ENCODE results near the gene KRT34. TPM values are rescaled to one million over a fixed set of nuclear protein-coding genes. Genes with fewer than 3 reads are reported as not detected.

KRT34 gene
- total RNA-seq, 2 experiments from 2014 or later, result not detected

DNA sequence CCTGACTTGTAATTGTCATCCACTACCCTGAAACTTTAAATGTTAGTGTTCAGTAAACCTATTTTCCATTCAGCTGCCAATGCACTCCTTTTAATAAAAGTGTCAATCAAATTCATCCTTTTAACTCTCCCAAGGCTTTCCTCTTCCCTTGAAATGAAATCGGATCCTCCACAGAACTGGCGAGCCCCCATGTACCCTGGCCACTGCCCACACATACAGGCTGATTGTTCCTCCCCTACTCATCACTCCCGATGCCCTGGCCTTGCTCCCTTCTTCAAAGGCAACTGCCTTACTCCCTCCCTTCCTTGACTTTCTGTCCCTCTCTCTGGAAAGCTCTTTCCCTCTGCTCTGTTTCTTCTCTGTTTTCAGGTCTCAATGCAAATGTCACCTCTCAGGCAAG lies 39.1 kb downstream of the KRT34 start:
- intact Hi-C loops (cut with micrococcal nuclease; ENCODE audit: unreplicated experiment), result no loop called here
- Histone ChIP-seq H3K9me2 (ENCODE audit: insufficient read depth, low read length) (no peaks in the 10 kb centered on the region), H3K36me3 (ENCODE audit: insufficient read depth, low read length) (no peaks in the 10 kb centered on the region), H3K79me2 (ENCODE audit: insufficient read depth, low read depth, low read length) (no peaks in the 10 kb centered on the region), H3K4me2 (ENCODE audit: low read length) (no peak overlapping the region), H3K27ac (ENCODE audit: low read depth, low read length, poor library complexity, severe bottlenecking) (no peak overlapping the region), H3K4me1 (ENCODE audit: insufficient read depth, low read length, poor library complexity, severe bottlenecking) (no peaks in the 10 kb centered on the region), H2AFZ (ENCODE audit: low read length) (no peak overlapping the region), H3K4me3 (ENCODE audit: low read depth, low read length, poor library complexity, severe bottlenecking) (no peak overlapping the region), H3K9me3 (ENCODE audit: low read length) (no peaks in the 10 kb centered on the region), H4K20me1 (ENCODE audit: insufficient read depth, low read length) (no peaks in the 10 kb centered on the region)
- POLR2A ChIA-PET, result no interaction called here
- no peak for TF ChIP-seq EZH2phosphoT487 (IDR thresholded peaks at IDR 0.05; ENCODE audit: borderline replicate concordance, low read depth, low read length)
- TF ChIP-seq, protein P1, sequence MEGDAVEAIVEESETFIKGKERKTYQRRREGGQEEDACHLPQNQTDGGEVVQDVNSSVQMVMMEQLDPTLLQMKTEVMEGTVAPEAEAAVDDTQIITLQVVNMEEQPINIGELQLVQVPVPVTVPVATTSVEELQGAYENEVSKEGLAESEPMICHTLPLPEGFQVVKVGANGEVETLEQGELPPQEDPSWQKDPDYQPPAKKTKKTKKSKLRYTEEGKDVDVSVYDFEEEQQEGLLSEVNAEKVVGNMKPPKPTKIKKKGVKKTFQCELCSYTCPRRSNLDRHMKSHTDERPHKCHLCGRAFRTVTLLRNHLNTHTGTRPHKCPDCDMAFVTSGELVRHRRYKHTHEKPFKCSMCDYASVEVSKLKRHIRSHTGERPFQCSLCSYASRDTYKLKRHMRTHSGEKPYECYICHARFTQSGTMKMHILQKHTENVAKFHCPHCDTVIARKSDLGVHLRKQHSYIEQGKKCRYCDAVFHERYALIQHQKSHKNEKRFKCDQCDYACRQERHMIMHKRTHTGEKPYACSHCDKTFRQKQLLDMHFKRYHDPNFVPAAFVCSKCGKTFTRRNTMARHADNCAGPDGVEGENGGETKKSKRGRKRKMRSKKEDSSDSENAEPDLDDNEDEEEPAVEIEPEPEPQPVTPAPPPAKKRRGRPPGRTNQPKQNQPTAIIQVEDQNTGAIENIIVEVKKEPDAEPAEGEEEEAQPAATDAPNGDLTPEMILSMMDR (conservative IDR thresholded peaks at IDR 0.05; ENCODE audit: low read length), result no peak
- DNase-seq (ENCODE audit: low spot score), result no peak
- CTCF ChIA-PET (ENCODE audit: unreplicated experiment), result no interaction called here
- BruUV-seq (replicated peaks), result no TSS peak

DNA sequence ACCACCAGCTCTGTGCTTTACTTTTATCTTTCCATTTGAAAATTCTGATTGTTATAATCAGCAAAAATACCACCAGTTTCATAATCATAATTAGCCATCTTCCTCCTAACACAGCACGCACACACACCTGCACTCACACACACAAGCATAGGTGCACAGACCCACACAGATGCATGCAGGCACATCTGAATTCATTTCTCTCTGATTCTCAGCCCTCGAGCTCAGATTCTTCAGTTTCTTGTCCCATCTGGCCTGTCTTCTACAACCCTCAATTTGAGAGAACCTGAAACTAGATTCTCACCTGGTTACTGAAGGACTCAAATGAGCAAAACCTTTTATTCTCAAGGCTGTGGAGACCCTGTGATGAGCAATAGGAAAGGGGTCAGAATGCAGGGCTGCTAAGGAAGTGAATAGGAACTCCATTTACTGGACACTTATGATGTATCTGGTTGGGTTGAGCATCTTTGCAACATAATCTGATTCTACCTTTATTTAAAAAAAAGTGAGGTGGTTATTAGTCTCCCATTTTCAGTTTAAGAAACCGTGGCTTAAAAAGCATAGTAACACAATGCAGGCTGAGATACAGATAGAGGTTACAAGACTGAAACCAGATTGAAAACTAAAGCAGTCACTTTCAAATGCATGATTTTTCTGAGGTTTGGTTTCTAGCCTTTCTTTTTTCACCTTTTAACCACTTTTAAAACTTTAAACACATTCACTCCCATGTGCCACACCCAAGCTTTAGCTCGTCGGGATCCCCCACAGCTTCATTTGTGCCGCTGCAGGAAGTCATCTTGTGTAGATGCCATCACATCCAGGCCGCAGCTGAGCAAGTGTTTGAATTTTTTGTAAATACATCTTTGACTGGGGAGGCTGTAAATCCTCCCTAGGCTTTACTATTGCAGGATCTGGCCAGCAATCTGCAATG lies 40.9 kb downstream of the KRT34 start:
- H2AFZ ChIP-seq (ENCODE audit: low read length), result no peak overlapping the region
- POLR2A ChIA-PET, result no interaction called here

More for the DNA sequence above, 40.9 kb downstream of the KRT34 start:
- BruUV-seq (replicated peaks), result no TSS peak
- intact Hi-C loops (cut with micrococcal nuclease; ENCODE audit: unreplicated experiment), result no loop called here
- CTCF ChIA-PET (ENCODE audit: unreplicated experiment), result no interaction called here
- Histone ChIP-seq H3K9me3 (ENCODE audit: low read length) (no peaks in the 10 kb centered on the region), H4K20me1 (ENCODE audit: insufficient read depth, low read length) (no peaks in the 10 kb centered on the region), H3K36me3 (ENCODE audit: insufficient read depth, low read length) (no peaks in the 10 kb centered on the region), H3K27ac (ENCODE audit: low read depth, low read length, poor library complexity, severe bottlenecking) (no peak overlapping the region), H3K4me1 (ENCODE audit: insufficient read depth, low read length, poor library complexity, severe bottlenecking) (no peaks in the 10 kb centered on the region), H3K79me2 (ENCODE audit: insufficient read depth, low read depth, low read length) (no peaks in the 10 kb centered on the region), H3K4me2 (ENCODE audit: low read length) (no peak overlapping the region), H3K4me3 (ENCODE audit: low read depth, low read length, poor library complexity, severe bottlenecking) (no peak overlapping the region), H3K9me2 (ENCODE audit: insufficient read depth, low read length) (no peaks in the 10 kb centered on the region)
- TF ChIP-seq, protein P1 (conservative IDR thresholded peaks at IDR 0.05; ENCODE audit: low read length), result no peak
- no peak for TF ChIP-seq EZH2phosphoT487 (IDR thresholded peaks at IDR 0.05; ENCODE audit: borderline replicate concordance, low read depth, low read length)
- DNase-seq (ENCODE audit: low spot score), result no peak

All from OCI-LY7 (cell line).